GM12873 (cell line): ENCODE results near the gene RAB40C.

Experiments used
- TF ChIP-seq, protein P1 (sequence below): IDR thresholded peaks from 2 replicates; pipeline ENCODE4 v1.5.1; 2012; ENCODE audit warnings: low read depth, mild to moderate bottlenecking, moderate library complexity, low read length, control low read depth; ENCODE audit not compliant: insufficient read depth; ENCODE audit errors: missing control alignments

Gene RAB40C

DNA sequence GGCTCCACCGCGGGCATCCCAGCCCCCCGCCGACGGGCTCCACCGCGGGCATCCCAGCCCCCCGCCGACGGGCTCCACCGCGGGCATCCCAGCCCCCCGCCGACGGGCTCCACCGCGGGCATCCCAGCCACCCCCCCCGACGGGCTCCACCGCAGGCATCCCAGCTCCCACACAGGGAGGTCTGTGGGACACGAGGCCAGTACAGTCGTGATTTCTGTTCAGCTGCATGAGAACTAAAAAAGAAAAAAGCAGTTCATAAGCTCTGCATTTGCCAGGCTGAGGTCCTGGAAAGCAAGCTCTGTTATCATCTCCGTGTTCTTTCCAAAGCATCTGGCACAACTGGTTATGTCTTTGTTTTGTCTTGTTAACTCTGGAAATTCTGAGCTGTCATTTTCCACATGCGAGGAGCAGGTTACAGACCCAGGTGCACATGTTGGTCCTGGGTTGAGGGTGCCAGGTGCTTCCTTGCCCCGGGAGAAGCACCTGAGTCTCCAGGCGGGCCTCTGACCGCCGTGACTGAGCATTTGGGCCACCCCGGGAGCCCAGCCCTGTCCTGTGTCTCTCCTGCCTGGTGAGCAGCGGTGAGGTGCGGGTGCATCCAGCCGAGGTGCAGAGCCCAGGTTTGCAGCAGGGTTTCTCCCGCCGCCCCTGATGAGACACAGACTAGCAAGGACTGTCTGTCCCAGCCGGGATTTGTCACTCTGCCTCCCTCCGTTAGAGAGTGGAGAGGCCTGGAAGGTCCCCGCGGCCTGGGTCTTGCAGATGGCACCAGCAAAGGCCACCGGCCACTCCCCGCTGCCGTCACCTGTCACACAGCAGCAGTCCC, 31.0 kb downstream of the RAB40C start:
- TF ChIP-seq, protein P1, sequence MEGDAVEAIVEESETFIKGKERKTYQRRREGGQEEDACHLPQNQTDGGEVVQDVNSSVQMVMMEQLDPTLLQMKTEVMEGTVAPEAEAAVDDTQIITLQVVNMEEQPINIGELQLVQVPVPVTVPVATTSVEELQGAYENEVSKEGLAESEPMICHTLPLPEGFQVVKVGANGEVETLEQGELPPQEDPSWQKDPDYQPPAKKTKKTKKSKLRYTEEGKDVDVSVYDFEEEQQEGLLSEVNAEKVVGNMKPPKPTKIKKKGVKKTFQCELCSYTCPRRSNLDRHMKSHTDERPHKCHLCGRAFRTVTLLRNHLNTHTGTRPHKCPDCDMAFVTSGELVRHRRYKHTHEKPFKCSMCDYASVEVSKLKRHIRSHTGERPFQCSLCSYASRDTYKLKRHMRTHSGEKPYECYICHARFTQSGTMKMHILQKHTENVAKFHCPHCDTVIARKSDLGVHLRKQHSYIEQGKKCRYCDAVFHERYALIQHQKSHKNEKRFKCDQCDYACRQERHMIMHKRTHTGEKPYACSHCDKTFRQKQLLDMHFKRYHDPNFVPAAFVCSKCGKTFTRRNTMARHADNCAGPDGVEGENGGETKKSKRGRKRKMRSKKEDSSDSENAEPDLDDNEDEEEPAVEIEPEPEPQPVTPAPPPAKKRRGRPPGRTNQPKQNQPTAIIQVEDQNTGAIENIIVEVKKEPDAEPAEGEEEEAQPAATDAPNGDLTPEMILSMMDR, result no peak

DNA sequence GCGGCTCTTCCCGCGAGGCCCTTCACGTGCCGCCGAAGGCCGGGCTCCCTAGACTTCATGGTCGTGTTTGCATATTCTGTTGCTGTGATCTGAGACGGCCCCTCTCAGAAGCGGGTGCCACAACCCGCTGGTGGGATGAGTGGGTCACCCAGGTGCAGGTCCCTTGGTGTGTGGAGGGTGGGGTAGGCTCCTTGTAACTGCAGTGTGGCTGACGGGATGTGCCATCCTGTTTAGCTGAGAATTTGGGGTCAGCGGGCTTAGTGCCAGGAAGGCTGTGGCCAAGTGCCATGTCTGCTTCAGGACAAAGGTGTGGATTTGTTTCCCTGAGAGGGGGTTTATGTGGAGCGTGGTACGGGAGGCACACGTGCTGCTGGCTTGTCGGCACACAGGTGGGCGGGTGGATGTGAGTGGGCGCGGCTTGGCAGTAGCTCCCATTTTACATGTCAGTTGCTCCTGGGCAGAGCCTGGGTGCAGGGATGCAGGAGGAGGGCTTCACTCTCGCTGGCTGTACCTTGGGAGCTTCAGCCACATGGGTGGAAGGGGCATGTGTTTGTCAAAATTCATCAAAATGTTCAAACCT, 31.8 kb downstream of the RAB40C start:
- TF ChIP-seq, protein P1, result no peak

DNA sequence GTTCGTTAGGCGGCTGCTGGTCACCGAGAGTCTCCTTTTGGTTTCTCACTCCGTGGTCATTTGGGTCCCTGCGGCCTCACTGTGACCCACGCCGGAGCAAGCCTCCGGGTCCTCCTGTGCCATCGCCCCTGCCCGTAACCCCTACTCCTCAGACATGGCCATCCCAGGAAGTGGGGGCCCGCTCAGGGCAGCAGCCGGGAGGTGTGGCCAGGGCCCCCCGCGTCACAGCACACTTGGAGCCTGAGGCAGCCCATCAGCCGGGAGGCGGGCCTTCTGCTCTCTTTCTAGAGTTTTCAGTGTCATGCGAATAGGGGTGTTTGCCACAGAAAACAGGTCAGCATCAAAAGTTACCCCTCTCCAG, 33.0 kb downstream of the RAB40C start:
- TF ChIP-seq, protein P1, result no peak

DNA sequence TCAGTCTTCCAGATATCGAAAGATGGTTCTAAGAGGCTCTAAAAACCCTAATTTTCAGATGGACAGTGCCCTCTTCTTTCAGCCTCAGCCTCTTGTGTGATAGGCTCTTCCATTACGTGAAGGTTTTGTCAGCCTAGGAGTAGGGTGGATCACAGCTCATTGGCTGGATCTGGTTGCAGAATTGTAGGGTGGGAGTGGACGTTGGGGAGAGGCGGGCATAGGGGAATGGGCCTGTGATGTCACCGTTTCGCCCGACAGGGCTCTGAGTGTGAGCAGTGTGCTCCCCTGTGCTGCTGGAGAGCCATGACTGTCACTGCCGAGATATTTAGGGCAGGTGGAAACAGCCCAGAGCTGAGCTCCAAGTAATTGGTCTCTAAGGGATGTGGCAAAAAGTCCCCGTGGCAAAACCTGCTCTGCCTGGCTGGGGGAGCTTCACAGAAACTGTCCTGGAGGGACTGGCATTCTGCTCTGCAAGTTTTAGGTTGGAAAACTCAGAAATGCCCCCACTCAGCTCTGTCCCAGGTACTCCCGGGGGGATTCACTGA, 34.7 kb downstream of the RAB40C start:
- TF ChIP-seq, protein P1, result no peak

DNA sequence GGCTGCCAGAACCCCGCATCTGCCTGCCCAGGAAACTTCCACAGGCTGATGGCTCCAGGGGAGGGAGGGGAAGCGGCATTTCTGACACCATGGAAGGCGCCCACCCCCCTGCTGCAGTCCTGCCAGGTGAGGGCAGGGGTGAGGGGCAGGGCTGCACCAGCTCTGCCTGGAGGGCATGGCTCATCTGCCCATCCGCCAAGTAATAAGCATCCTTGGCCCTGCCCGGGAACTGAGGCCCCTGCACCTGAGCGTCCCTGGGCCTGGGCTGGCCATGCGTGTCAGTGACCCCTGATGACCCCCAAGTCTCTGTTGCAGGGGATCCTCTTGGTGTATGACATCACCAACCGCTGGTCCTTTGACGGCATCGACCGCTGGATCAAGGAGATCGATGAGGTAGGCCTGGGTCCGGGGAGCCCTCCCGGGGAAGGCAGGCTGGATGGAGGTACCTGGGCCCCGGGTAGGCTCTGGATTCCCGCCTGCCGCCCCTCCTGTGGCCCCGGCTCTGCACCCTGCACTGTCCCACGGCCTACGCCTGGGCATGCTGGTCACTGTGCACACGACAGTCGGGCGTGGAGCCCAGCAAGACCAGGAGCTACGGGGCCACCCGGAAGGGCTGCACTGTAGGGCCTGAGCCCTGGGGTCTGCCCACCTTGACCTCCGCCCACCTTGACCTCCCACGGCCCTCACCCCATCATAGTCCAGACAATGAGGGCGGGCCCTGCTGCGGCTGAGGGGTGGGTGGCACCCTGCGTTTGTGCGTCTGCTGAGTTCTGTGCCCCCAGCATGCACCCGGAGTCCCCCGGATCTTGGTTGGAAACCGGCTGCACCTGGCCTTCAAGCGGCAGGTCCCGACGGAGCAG, 35.5 kb downstream of the RAB40C start:
- TF ChIP-seq, protein P1, result no peak

DNA sequence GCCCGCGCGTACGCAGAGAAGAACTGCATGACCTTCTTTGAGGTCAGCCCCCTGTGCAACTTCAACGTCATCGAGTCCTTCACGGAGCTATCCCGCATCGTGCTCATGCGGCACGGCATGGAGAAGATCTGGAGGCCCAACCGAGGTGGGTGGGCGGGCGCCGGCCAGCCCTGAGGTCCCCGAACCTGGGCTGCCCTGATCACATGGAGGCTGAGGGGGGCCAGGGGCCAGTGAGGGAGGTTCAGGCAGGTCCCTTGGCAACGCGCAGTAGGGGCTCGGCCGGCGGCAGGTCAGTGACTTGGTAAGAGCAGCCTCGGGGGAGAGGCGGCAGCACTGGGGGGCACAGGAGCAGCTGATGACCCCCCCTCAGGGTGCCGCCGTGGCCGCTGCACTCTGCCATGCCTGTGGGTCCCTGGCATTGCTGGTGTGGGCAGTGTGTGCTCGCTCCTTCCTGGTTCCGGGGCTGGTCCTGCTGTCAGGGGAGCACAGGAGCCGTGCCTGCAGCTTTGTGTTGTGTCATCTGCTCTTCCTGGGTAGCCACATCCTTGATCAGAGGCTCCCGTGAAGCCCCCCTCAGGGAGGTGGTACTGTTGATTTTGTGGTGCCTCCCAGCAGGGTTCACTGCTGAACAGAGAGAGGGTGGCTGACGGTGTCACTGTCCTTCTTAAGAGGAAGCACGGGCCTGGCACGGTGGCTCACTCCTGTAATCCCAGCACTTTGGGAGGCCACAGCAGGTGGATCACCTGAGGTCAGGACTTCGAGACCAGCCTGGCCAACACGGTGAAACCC, 36.3 kb downstream of the RAB40C start:
- TF ChIP-seq, protein P1, result no peak
